HCT116 (cell line): ENCODE results near the gene CEND1. TPM values are rescaled to one million over a fixed set of nuclear protein-coding genes. Genes with fewer than 3 reads are reported as not detected.
A peak's percentile ranks its signal among the peaks of the same experiment; 100 is the strongest.

ENCODE experiments used
- ATAC-seq: fragments of 200-7000 bp; cut with Tn5 transposase; 2 replicates; pipeline ENCODE4 v1.9.1; 2020; ENCODE audit warnings: mild to moderate bottlenecking, moderate library complexity
- BruUV-seq: library from RNA; stranded (reverse); fragments of 400-500 nt; replicated peaks from 2 replicates; lab custom pipeline; 2021; lab: Mats Ljungman, UMichigan
- CTCF ChIA-PET: fragments of 300-600 bp; sonication (Branson Sonifier 250); formaldehyde crosslinking; loops from one replicate; lab custom pipeline; 2021; ENCODE audit warnings: antibody characterized with exemption; lab: Charles Lee
- POLR2A ChIA-PET: fragments of 300-600, 350-600 bp; sonication (Branson Sonifier 250); formaldehyde crosslinking; loops from one replicate; lab custom pipeline; 2021; ENCODE audit warnings: antibody characterized with exemption; lab: Charles Lee
- RAD21 ChIA-PET, 2 experiments: fragments of 300-600 bp; sonication (Branson Sonifier 250); formaldehyde crosslinking; loops; one replicate each; lab custom pipeline; 2023; ENCODE audit warnings: low total read pairs in 2 of 2; ENCODE audit not compliant: uncharacterized antibody in 2 of 2, unreplicated experiment in 2 of 2, low non-redundant PET in 1 of 2; lab: Charles Lee
- DNase-seq: peaks from one replicate; pipeline ENCODE4 v3.0.0-alpha.2; 2010; ENCODE audit warnings: low read depth, low spot score
- H2AFZ ChIP-seq: fragments of 200-600 bp; shearing (Covaris generic), sonication (generic); 2 replicates; pipeline ENCODE4 v1.6.1; 2017; ENCODE audit warnings: low read depth, mixed run types, mixed read lengths, antibody characterized with exemption, low read length; ENCODE audit not compliant: poor library complexity, severe bottlenecking
- H3K27ac ChIP-seq: 2 replicates; pipeline ENCODE4 v1.5.1; 2012; ENCODE audit warnings: low read depth, low read length
- H3K27me3 ChIP-seq: fragments of 200-600 bp; sonication (generic); 2 replicates; pipeline ENCODE4 v1.6.1; 2016; ENCODE audit warnings: mixed run types, low read length, mixed read lengths; ENCODE audit not compliant: insufficient read depth
- H3K36me3 ChIP-seq, 2 experiments: fragments of 200-500 bp in 1 of 2; fragments of 200-600 bp in 1 of 2; sonication (Bioruptor generic) in 1 of 2; sonication (generic) in 1 of 2; 2 replicates each; pipeline versions ENCODE4 v1.5.1 to v1.6.1; 2014 to 2016; ENCODE audit warnings: low read length in 2 of 2, inconsistent platforms in 1 of 2, mixed read lengths in 1 of 2, mixed run types in 1 of 2; ENCODE audit not compliant: insufficient read depth in 2 of 2, control insufficient read depth in 1 of 2
- H3K4me1 ChIP-seq, 2 experiments: fragments of 200-600 bp in 1 of 2; sonication (generic) in 1 of 2; 2 replicates each; pipeline versions ENCODE4 v1.5.1 to v1.6.1; 2012 to 2017; ENCODE audit warnings: low read length in 2 of 2, inconsistent platforms in 1 of 2, mild to moderate bottlenecking in 1 of 2, mixed read lengths in 1 of 2, mixed run types in 1 of 2, moderate library complexity in 1 of 2; ENCODE audit not compliant: insufficient read depth in 2 of 2, control insufficient read depth in 1 of 2
- H3K4me2 ChIP-seq: fragments of 200-600 bp; sonication (generic); 2 replicates; pipeline ENCODE4 v1.6.1; 2017; ENCODE audit warnings: mixed run types, low read length, mixed read lengths
- H3K4me3 ChIP-seq, 2 experiments: fragments of 200-600 bp in 1 of 2; sonication (generic) in 1 of 2; replicated peaks in 1 of 2; 2 replicates each; pipeline ENCODE4 v1.5.1; 2011 to 2016; ENCODE audit warnings: low read length in 2 of 2, control low read depth in 1 of 2, low read depth in 1 of 2, mild to moderate bottlenecking in 1 of 2, mixed read lengths in 1 of 2, mixed run types in 1 of 2
- H3K79me2 ChIP-seq: fragments of 200-600 bp; sonication (generic); 2 replicates; pipeline ENCODE4 v1.6.1; 2017; ENCODE audit warnings: mild to moderate bottlenecking, mixed run types, low read length, moderate library complexity, mixed read lengths; ENCODE audit not compliant: insufficient read depth
- H3K9ac ChIP-seq: fragments of 200-600 bp; sonication (generic); 2 replicates; pipeline ENCODE4 v1.6.1; 2016; ENCODE audit warnings: low read length, mixed read lengths
- H3K9me2 ChIP-seq: fragments of 200-600 bp; sonication (generic), shearing (Covaris generic); 2 replicates; pipeline ENCODE4 v1.6.1; 2017; ENCODE audit warnings: mixed run types, mild to moderate bottlenecking, moderate library complexity; ENCODE audit not compliant: insufficient read depth
- H3K9me3 ChIP-seq, 2 experiments: fragments of 200-500 bp in 1 of 2; fragments of 200-600 bp in 1 of 2; sonication (Bioruptor generic) in 1 of 2; sonication (generic) in 1 of 2; 2 replicates each; pipeline ENCODE4 v1.6.1; 2014 to 2017; ENCODE audit warnings: low read length in 2 of 2, mixed read lengths in 2 of 2, inconsistent platforms in 1 of 2, low read depth in 1 of 2, mild to moderate bottlenecking in 1 of 2, mixed run types in 1 of 2, moderate library complexity in 1 of 2; ENCODE audit not compliant: control insufficient read depth in 1 of 2, insufficient read depth in 1 of 2
- H4K20me1 ChIP-seq: fragments of 200-600 bp; sonication (generic), shearing (Covaris generic); 2 replicates; pipeline ENCODE4 v1.6.1; 2017; ENCODE audit warnings: mixed run types, mild to moderate bottlenecking, moderate library complexity; ENCODE audit not compliant: insufficient read depth
- CBX3 ChIP-seq: IDR thresholded peaks from 2 replicates; pipeline ENCODE4 v1.6.1; 2012; ENCODE audit warnings: low read depth
- EGR1 ChIP-seq: IDR thresholded peaks from 2 replicates; pipeline ENCODE4 v1.6.1; 2012; ENCODE audit warnings: low read depth
- ELF1 ChIP-seq: IDR thresholded peaks from 2 replicates; pipeline ENCODE4 v1.6.1; 2012; ENCODE audit warnings: low read depth, borderline replicate concordance
- EZH2 ChIP-seq: fragments of 200-600 bp; sonication (generic); IDR thresholded peaks from 2 replicates; pipeline ENCODE4 v1.6.1; 2017; ENCODE audit warnings: antibody characterized with exemption, mixed run types
- EZH2phosphoT487 ChIP-seq: fragments of 200-600 bp; IDR thresholded peaks from 2 replicates; pipeline ENCODE4 v1.6.1; 2018; ENCODE audit warnings: antibody characterized with exemption, borderline replicate concordance
- FOSL1 ChIP-seq: IDR thresholded peaks from 2 replicates; pipeline ENCODE4 v1.6.1; 2012; ENCODE audit warnings: low read depth
- JUND ChIP-seq: IDR thresholded peaks from 2 replicates; pipeline ENCODE4 v1.6.1; 2012
- POLR2A ChIP-seq: IDR thresholded peaks from 2 replicates; pipeline ENCODE4 v1.7.0; 2011; ENCODE audit warnings: borderline replicate concordance; ENCODE audit not compliant: insufficient read depth, insufficient read length; ENCODE audit errors: extremely low read depth
- POLR2AphosphoS5 ChIP-seq: IDR thresholded peaks from 2 replicates; pipeline ENCODE4 v1.6.1; 2011; ENCODE audit warnings: mild to moderate bottlenecking, low read depth, low read length, moderate library complexity
- RAD21 ChIP-seq: IDR thresholded peaks from 2 replicates; pipeline ENCODE4 v1.6.1; 2012; ENCODE audit warnings: low read depth, mild to moderate bottlenecking
- SIN3A ChIP-seq: IDR thresholded peaks from 2 replicates; pipeline ENCODE4 v1.6.1; 2012; ENCODE audit warnings: low read depth
- SP1 ChIP-seq: IDR thresholded peaks from 2 replicates; pipeline ENCODE4 v1.6.1; 2012; ENCODE audit warnings: low read depth
- SRF ChIP-seq: IDR thresholded peaks from 2 replicates; pipeline ENCODE4 v1.6.1; 2012; ENCODE audit warnings: low read depth
- TCF7L2 ChIP-seq: IDR thresholded peaks from 2 replicates; pipeline ENCODE4 v1.7.0; 2011; ENCODE audit warnings: borderline replicate concordance, inconsistent platforms; ENCODE audit not compliant: insufficient read depth, insufficient read length; ENCODE audit errors: extremely low read depth
- YY1 ChIP-seq: IDR thresholded peaks from 2 replicates; pipeline ENCODE4 v1.6.1; 2011; ENCODE audit warnings: low read length, low read depth, moderate library complexity, mild to moderate bottlenecking; ENCODE audit not compliant: insufficient replicate concordance; ENCODE audit errors: extremely low read depth
- ZFX ChIP-seq: fragments of 450-650 bp; IDR thresholded peaks from 2 replicates; pipeline ENCODE4 v1.6.1; 2017
- ZNF274 ChIP-seq: fragments of 200-500 bp; sonication (Bioruptor generic); IDR thresholded peaks from 2 replicates; pipeline ENCODE4 v1.6.1; 2014; ENCODE audit warnings: mild to moderate bottlenecking, low read depth, low read length, inconsistent platforms
- intact Hi-C: fragments of 100-400 bp; cut with micrococcal nuclease; formaldehyde crosslinking; loops from 2 replicates; pipeline ENCODE4 v1.10.0; 2022
- total RNA-seq: library from RNA; stranded (reverse); gene quantifications from one replicate; pipeline ENCODE4 v1.2.1, GENCODE V29; 2021; ENCODE audit not compliant: unreplicated experiment
- TF ChIP-seq, protein P1 (sequence below): IDR thresholded peaks from 2 replicates; pipeline ENCODE4 v1.6.1; 2012
- TF ChIP-seq, protein P2 (sequence below): IDR thresholded peaks from 2 replicates; pipeline ENCODE4 v1.6.1; 2012
- TF ChIP-seq, protein P3 (sequence below), 3 experiments: fragments of 200-600 bp in 1 of 3; sonication (generic) in 1 of 3; IDR thresholded peaks in 2 of 3; conservative IDR thresholded peaks in 1 of 3; 2 replicates each; pipeline ENCODE4 v1.5.1; 2012 to 2017; ENCODE audit warnings: low read depth in 2 of 3, low read length in 2 of 3, antibody characterized with exemption in 1 of 3, borderline replicate concordance in 1 of 3, control low read depth in 1 of 3, mild to moderate bottlenecking in 1 of 3, mixed read lengths in 1 of 3, mixed run types in 1 of 3, moderate library complexity in 1 of 3; ENCODE audit not compliant: insufficient read depth in 1 of 3
- TF ChIP-seq, protein P4 (sequence below): IDR thresholded peaks from 2 replicates; pipeline ENCODE4 v1.6.1; 2012; ENCODE audit warnings: low read depth

CEND1 gene
- total RNA-seq, 1 experiment from 2014 or later: 0.27 TPM

DNA sequence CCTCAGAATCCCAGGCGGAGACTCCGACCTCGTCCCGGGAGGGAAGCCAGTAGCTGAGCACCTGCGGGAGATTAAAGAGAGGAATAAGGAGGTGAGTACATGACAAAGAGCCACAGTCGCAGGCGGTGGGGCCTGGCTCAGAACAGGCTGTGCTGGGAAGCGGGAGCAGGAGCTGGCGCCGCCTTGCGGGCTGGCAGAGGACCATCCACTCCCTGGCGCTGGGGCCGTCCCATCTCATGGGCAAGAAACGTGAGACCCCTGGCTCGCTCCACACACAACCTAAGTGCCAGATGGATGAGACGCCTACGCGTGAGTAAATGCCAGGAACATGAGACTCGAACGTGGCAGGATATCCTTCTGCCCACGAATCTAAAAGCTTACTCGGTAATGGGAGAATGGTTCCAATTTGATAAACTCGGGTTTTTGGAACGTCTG lies 6.3 kb downstream of the CEND1 start:
- no TSS peak for BruUV-seq
- peak overlapping the region; percentile 11; the same call in 1 of the 2 replicates for H3K9ac ChIP-seq
- peak; percentile 78 for DNase-seq
- H3K27me3 ChIP-seq: no peaks in the 10 kb centered on the region
- ATAC-seq: peak; percentile 95
- no peak overlapping the region for H3K4me3 ChIP-seq
- H3K9me2 ChIP-seq: no peaks in the 10 kb centered on the region
- H3K9me3 ChIP-seq: no peaks in the 10 kb centered on the region
- H3K4me2 ChIP-seq: peak overlapping the region; percentile 57
- no peaks in the 10 kb centered on the region for H4K20me1 ChIP-seq
- H3K4me1 ChIP-seq: peaks cover 19 to 29% of the 10 kb centered on the region in 2 experiments
- peaks cover 21% of the 10 kb centered on the region; the same call in 1 of the 2 replicates for H3K79me2 ChIP-seq
- no peaks in the 10 kb centered on the region for H3K36me3 ChIP-seq
- intact Hi-C loops: no loop called here
- no peak overlapping the region for H2AFZ ChIP-seq
- POLR2A ChIA-PET: interaction anchor here (0.6 to 1.3 kb wide), 2 partner anchors 12 to 22 kb away, joined by 3 to 12 read pairs; no protein-coding TSS in a partner anchor
- H3K27ac ChIP-seq: peak overlapping the region; percentile 45
- CTCF ChIA-PET: interaction anchor here (0.9 to 1.9 kb wide), 7 partner anchors 8 to 229 kb away, joined by 3 to 6 read pairs (median 4); partner anchors contain the start of gene TMEM80
- RAD21 ChIA-PET: interaction anchor here in 1 of 2 experiments (0.7 kb wide), 1 partner anchor 88 kb away, joined by 4 read pairs; the partner anchor contains the start of genes DEAF1 and TMEM80
- TF ChIP-seq RAD21 (no peak; the same call in 1 of the 2 replicates), YY1 (no peak), TCF7L2 (peak; percentile 86), SIN3A (peak; percentile 47; the same call in 1 of the 2 replicates), JUND (no peak), EZH2phosphoT487 (no peak), CBX3 (no peak), FOSL1 (no peak), ELF1 (no peak), ZNF274 (no peak), EZH2 (no peak), ZFX (no peak), SRF (no peak), EGR1 (no peak), SP1 (no peak), POLR2A (no peak), POLR2AphosphoS5 (peak; percentile 45; the same call in 1 of the 2 replicates)
- TF ChIP-seq, protein P1, sequence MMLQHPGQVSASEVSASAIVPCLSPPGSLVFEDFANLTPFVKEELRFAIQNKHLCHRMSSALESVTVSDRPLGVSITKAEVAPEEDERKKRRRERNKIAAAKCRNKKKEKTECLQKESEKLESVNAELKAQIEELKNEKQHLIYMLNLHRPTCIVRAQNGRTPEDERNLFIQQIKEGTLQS: no peak
- TF ChIP-seq, protein P2, sequence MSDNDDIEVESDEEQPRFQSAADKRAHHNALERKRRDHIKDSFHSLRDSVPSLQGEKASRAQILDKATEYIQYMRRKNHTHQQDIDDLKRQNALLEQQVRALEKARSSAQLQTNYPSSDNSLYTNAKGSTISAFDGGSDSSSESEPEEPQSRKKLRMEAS: peak; percentile 66; the same call in 1 of the 2 replicates
- TF ChIP-seq, protein P3, sequence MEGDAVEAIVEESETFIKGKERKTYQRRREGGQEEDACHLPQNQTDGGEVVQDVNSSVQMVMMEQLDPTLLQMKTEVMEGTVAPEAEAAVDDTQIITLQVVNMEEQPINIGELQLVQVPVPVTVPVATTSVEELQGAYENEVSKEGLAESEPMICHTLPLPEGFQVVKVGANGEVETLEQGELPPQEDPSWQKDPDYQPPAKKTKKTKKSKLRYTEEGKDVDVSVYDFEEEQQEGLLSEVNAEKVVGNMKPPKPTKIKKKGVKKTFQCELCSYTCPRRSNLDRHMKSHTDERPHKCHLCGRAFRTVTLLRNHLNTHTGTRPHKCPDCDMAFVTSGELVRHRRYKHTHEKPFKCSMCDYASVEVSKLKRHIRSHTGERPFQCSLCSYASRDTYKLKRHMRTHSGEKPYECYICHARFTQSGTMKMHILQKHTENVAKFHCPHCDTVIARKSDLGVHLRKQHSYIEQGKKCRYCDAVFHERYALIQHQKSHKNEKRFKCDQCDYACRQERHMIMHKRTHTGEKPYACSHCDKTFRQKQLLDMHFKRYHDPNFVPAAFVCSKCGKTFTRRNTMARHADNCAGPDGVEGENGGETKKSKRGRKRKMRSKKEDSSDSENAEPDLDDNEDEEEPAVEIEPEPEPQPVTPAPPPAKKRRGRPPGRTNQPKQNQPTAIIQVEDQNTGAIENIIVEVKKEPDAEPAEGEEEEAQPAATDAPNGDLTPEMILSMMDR (IDR thresholded peaks at IDR 0.05 in 2 of 3, conservative IDR thresholded peaks at IDR 0.05 in 1 of 3; ENCODE audit: borderline replicate concordance in 1 of 3, insufficient read depth in 1 of 3, low read depth in 2 of 3, low read length in 2 of 3): peak in 2 of 3 experiments; percentile 83 to 94
- TF ChIP-seq, protein P4, sequence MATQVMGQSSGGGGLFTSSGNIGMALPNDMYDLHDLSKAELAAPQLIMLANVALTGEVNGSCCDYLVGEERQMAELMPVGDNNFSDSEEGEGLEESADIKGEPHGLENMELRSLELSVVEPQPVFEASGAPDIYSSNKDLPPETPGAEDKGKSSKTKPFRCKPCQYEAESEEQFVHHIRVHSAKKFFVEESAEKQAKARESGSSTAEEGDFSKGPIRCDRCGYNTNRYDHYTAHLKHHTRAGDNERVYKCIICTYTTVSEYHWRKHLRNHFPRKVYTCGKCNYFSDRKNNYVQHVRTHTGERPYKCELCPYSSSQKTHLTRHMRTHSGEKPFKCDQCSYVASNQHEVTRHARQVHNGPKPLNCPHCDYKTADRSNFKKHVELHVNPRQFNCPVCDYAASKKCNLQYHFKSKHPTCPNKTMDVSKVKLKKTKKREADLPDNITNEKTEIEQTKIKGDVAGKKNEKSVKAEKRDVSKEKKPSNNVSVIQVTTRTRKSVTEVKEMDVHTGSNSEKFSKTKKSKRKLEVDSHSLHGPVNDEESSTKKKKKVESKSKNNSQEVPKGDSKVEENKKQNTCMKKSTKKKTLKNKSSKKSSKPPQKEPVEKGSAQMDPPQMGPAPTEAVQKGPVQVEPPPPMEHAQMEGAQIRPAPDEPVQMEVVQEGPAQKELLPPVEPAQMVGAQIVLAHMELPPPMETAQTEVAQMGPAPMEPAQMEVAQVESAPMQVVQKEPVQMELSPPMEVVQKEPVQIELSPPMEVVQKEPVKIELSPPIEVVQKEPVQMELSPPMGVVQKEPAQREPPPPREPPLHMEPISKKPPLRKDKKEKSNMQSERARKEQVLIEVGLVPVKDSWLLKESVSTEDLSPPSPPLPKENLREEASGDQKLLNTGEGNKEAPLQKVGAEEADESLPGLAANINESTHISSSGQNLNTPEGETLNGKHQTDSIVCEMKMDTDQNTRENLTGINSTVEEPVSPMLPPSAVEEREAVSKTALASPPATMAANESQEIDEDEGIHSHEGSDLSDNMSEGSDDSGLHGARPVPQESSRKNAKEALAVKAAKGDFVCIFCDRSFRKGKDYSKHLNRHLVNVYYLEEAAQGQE: no peak
